GM12801 (cell line): ENCODE results near the gene SFXN1.

Experiments
- TF ChIP-seq, protein P1 (sequence below): IDR thresholded peaks from one replicate; pipeline ENCODE4 v1.5.1; 2011; ENCODE audit warnings: control low read depth; ENCODE audit not compliant: insufficient read length; ENCODE audit errors: extremely low read depth

Gene SFXN1

DNA sequence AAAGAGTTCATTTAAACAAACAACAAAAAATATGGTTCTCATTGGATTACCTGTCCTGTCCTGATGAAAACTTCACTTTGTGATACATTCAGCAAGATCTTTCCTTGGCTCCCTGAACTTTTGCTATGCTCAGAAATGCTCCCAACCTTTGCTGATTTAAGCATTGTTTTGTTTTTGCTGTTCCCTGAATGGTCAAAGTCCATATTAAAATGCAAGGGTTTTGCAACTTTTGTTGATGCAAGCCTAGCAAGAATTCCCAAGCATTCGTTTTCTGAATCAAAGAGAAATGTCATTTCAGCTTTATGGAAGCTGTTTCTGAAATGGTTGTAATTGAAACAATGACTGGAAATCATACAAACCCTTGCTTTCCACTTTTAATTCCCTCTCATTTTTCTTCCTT lies 3.1 kb upstream of the SFXN1 start:
- TF ChIP-seq, protein P1, sequence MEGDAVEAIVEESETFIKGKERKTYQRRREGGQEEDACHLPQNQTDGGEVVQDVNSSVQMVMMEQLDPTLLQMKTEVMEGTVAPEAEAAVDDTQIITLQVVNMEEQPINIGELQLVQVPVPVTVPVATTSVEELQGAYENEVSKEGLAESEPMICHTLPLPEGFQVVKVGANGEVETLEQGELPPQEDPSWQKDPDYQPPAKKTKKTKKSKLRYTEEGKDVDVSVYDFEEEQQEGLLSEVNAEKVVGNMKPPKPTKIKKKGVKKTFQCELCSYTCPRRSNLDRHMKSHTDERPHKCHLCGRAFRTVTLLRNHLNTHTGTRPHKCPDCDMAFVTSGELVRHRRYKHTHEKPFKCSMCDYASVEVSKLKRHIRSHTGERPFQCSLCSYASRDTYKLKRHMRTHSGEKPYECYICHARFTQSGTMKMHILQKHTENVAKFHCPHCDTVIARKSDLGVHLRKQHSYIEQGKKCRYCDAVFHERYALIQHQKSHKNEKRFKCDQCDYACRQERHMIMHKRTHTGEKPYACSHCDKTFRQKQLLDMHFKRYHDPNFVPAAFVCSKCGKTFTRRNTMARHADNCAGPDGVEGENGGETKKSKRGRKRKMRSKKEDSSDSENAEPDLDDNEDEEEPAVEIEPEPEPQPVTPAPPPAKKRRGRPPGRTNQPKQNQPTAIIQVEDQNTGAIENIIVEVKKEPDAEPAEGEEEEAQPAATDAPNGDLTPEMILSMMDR, result no peak

DNA sequence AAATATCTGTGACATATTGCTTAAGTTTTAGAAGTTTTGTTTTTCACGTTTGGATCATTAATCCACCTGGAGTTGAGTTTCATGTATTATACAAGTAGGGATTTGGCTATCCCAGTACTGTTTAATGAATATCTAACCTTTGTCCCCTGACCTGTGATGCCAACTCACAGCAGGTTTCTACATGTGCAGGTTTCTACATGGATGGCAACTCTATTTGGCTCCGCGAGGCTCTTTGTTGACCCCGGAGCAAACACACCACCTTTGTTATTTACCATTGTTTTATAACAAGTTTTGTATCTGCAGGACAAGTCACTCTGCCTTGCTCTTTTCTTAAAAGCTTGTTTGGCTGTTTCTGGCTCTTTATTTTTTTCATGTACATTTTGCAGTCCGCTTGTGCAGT lies 920 bp upstream of the SFXN1 start:
- TF ChIP-seq, protein P1, result no peak

DNA sequence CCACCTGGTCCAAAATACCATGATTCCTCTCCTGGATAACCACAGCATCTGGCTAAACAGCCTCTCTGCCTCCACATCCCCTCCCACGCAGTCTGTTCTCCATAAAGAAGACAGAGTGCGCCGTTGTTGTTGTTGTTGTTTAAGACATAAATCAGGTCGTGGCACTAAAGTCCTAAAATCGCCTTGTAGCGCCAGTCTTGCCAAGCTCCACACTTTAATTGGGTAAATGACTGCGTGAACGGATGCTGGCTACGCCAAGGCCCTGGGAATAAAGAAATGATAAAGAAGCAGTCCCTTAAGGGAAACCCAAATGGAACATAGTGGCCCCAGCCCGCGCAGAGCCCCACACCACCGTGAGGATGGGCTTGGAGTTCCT lies 364 bp upstream of the SFXN1 start:
- TF ChIP-seq, protein P1, result no peak

DNA sequence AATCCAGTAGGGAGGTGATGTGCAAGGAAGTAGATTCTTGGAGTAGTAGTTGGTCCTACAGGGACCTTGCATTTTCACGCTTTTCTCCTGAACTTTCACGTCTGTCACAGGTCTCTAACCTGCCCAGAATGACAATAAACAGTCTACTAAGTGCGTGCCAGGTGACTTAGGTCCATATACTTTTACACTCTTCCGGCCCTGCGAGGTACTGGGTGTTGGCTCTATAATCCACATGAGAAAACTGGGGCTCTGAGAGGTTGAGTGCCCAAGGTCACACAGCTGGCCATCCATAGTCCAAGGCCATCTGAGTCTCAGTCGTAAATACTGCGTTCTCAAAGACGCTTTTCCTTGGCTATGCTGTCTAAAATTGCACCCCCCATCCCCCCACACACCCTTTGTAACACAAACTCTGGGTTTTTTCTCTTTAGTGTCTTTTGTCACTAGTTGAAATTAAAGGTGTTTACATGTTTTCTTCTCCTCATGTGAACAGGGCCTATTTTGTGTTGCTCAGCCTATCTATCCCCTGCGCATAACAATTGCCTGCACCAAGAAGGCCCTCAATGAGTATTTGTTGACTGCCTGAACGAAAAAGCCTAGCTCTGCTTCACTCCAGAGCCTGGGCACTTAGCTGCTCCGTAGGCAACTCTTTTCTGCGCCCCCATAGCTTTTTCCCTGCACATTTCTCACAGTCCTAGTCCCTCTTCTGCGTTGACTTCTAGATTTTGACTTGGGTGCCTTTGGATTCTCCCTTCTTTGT lies 943 bp downstream of the SFXN1 start:
- TF ChIP-seq, protein P1, result no peak

DNA sequence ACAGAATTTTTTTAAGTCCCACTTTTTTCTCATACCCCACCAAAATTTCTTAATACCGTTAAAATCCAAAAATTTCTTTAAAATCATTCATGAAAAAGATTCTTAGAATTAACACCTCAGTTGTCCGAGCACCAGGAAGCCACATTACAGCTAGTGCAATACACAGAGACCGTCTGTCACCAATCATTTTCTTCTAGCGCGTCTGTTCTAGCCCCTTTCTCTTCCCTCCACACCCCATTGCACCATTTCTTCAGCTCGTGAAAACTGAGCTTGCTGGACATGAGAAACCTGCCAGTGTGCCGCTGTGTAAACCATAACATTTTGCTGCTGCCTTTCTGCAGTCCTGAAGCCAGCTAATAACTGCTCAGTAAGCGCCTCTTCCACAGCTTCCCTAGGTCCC lies 5.0 kb downstream of the SFXN1 start:
- TF ChIP-seq, protein P1, result no peak

DNA sequence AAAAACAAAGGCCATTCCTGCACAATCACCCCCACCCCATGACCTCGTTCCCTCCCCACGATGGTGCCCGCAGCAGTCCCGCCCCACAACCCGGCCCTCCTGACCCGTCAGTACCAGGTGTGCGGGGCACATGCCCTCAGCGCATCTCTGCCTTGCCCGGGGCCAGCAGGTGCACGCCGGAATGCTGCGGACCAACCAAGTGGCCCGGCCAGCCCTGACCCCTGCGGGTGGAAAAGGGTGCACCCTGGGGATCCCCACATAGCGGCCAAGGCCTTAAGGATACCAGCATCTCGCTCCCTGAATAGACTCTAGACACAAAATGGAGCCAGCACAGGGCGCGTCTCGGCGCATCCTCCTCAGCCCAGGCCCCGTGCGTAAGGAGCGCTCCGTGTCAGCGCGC lies 6.0 kb downstream of the SFXN1 start:
- TF ChIP-seq, protein P1, result no peak

DNA sequence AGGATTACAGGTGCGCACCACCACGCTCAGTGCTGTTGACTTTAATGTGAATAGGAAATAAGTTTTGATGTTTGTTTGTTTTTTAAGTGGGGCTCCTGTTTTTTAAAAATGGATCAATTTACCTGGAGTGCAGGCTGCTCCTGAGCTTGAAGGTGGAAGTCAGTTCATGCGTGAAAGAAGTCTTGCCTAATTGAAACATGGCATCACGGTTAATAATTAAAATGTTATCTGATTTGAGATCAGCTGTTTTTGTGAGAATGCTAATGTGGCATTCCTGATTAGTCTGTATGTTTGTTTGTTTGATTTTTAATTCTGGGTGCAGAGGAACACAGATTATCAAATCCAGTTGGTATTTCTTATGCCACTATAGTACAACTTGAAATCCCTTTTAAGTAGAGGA lies 6.5 kb downstream of the SFXN1 start:
- TF ChIP-seq, protein P1, result no peak
